H1 (cell line): ENCODE results near the gene KRT85. TPM values are rescaled to one million over a fixed set of nuclear protein-coding genes. Genes with fewer than 3 reads are reported as not detected.

Experiments used
- CTCF ChIA-PET: fragments of 300-600 bp; sonication (Branson Sonifier 250); formaldehyde crosslinking; loops from one replicate; lab custom pipeline; 2021; ENCODE audit not compliant: partially characterized antibody; lab: Charles Lee
- POLR2A ChIA-PET: fragments of 300-600 bp; sonication (Branson Sonifier 250); formaldehyde crosslinking; loops from one replicate; lab custom pipeline; 2021; ENCODE audit warnings: inconsistent platforms; ENCODE audit not compliant: partially characterized antibody; lab: Charles Lee
- DNase-seq, 2 experiments: peaks; one replicate each; pipeline versions ENCODE4 v3.0.0 to v3.0.0-alpha.2; 2010 to 2022; ENCODE audit warnings: low spot score in 2 of 2, low read depth in 1 of 2, mixed read lengths in 1 of 2
- FAIRE-seq: peaks from 2 replicates; lab custom pipeline; 2011; peaks lifted over from hg19 to GRCh38; lab: Jason Lieb, UNC
- H2AFZ ChIP-seq: 2 replicates; pipeline ENCODE4 v1.8.1; 2012; ENCODE audit warnings: low read length, inconsistent platforms
- H2AK5ac ChIP-seq: 2 replicates; pipeline ENCODE4 v1.6.1; 2013; ENCODE audit warnings: low read depth, low read length
- H2BK120ac ChIP-seq: replicated peaks from 2 replicates; pipeline ENCODE3; 2013; ENCODE audit warnings: low read depth, low read length, inconsistent platforms
- H2BK12ac ChIP-seq: 2 replicates; pipeline ENCODE4 v1.6.1; 2013; ENCODE audit warnings: low read depth, low read length
- H2BK15ac ChIP-seq: 2 replicates; pipeline ENCODE4 v1.6.1; 2013; ENCODE audit warnings: low read length
- H2BK20ac ChIP-seq: 2 replicates; pipeline ENCODE4 v1.6.1; 2013; ENCODE audit warnings: low read length
- H2BK5ac ChIP-seq: 2 replicates; pipeline ENCODE4 v1.6.1; 2013; ENCODE audit warnings: low read depth, low read length
- H3K14ac ChIP-seq: 2 replicates; pipeline ENCODE4 v1.6.1; 2013; ENCODE audit warnings: inconsistent platforms; ENCODE audit not compliant: insufficient read length
- H3K18ac ChIP-seq: 2 replicates; pipeline ENCODE4 v1.6.1; 2013; ENCODE audit warnings: low read length; ENCODE audit errors: extremely low read depth
- H3K23ac ChIP-seq: 2 replicates; pipeline ENCODE4 v1.6.1; 2013; ENCODE audit warnings: inconsistent platforms; ENCODE audit not compliant: insufficient read length
- H3K23me2 ChIP-seq: 2 replicates; pipeline ENCODE4 v1.6.1; 2013; ENCODE audit warnings: low read depth, low read length
- H3K27ac ChIP-seq: 2 replicates; pipeline ENCODE4 v1.6.1; 2011; ENCODE audit warnings: low read depth, low read length, inconsistent platforms
- H3K27me3 ChIP-seq, 4 experiments: replicated peaks in 1 of 4; 1 replicate in 1 of 4; 2 replicates in 3 of 4; pipeline versions ENCODE4 v1.6.1 to v1.8.1; 2011 to 2013; ENCODE audit warnings: low read length in 3 of 4, mild to moderate bottlenecking in 3 of 4, inconsistent platforms in 2 of 4, mixed read lengths in 2 of 4, moderate library complexity in 1 of 4; ENCODE audit not compliant: control insufficient read depth in 3 of 4, insufficient read depth in 3 of 4; ENCODE audit errors: extremely low read depth in 1 of 4
- H3K36me3 ChIP-seq, 4 experiments: 2 replicates each; pipeline versions ENCODE4 v1.6.1 to v1.8.1; 2011 to 2013; ENCODE audit warnings: mild to moderate bottlenecking in 4 of 4, low read length in 3 of 4, moderate library complexity in 2 of 4, control low read depth in 1 of 4, inconsistent platforms in 1 of 4; ENCODE audit not compliant: insufficient read depth in 4 of 4, control insufficient read depth in 2 of 4
- H3K4ac ChIP-seq: replicated peaks from 2 replicates; pipeline ENCODE3; 2013; ENCODE audit warnings: low read length, low read depth, mixed read lengths, inconsistent platforms; ENCODE audit not compliant: insufficient read length
- H3K4me1 ChIP-seq, 4 experiments: replicated peaks in 1 of 4; 1 replicate in 1 of 4; 2 replicates in 3 of 4; pipeline versions ENCODE4 v1.6.1 to v1.8.1; 2011 to 2013; ENCODE audit warnings: low read length in 3 of 4, inconsistent platforms in 2 of 4, mixed read lengths in 1 of 4; ENCODE audit not compliant: insufficient read depth in 4 of 4, control insufficient read depth in 3 of 4
- H3K4me2 ChIP-seq, 2 experiments: 2 replicates each; pipeline versions ENCODE4 v1.6.1 to v1.8.1; 2011 to 2013; ENCODE audit warnings: low read depth in 2 of 2, low read length in 2 of 2, control low read depth in 1 of 2, inconsistent platforms in 1 of 2, mild to moderate bottlenecking in 1 of 2; ENCODE audit not compliant: insufficient read depth in 1 of 2
- H3K4me3 ChIP-seq, 4 experiments: fragments of 200-600, 300-600 bp in 1 of 4; sonication (generic), shearing (Covaris generic), sonication (Bioruptor Twin) in 1 of 4; 2 replicates each; pipeline versions ENCODE4 v1.5.1 to v1.8.1; 2011 to 2016; ENCODE audit warnings: low read length in 4 of 4, low read depth in 3 of 4, control low read depth in 2 of 4, inconsistent platforms in 2 of 4, mild to moderate bottlenecking in 2 of 4, mixed read lengths in 1 of 4, moderate library complexity in 1 of 4; ENCODE audit not compliant: insufficient read depth in 2 of 4; ENCODE audit errors: extremely low read depth in 1 of 4
- H3K56ac ChIP-seq: replicated peaks from 2 replicates; pipeline ENCODE3; 2013; ENCODE audit warnings: low read depth, mild to moderate bottlenecking, mixed read lengths, low read length, inconsistent platforms; ENCODE audit not compliant: insufficient read length
- H3K79me1 ChIP-seq: 2 replicates; pipeline ENCODE4 v1.6.1; 2013; ENCODE audit warnings: low read depth, low read length, control low read depth
- H3K79me2 ChIP-seq, 2 experiments: 2 replicates each; pipeline versions ENCODE4 v1.6.1 to v1.8.1; 2012 to 2013; ENCODE audit warnings: low read length in 2 of 2, mild to moderate bottlenecking in 2 of 2, inconsistent platforms in 1 of 2; ENCODE audit not compliant: insufficient read depth in 2 of 2, control insufficient read depth in 1 of 2
- H3K9ac ChIP-seq, 4 experiments: replicated peaks in 1 of 4; 1 replicate in 1 of 4; 2 replicates in 3 of 4; pipeline versions ENCODE4 v1.6.1 to v1.8.1; 2011 to 2013; ENCODE audit warnings: low read depth in 3 of 4, low read length in 3 of 4, control low read depth in 2 of 4, mild to moderate bottlenecking in 2 of 4, moderate library complexity in 2 of 4, inconsistent platforms in 1 of 4; ENCODE audit errors: extremely low read depth in 1 of 4
- H3K9me3 ChIP-seq, 2 experiments: 2 replicates each; pipeline versions ENCODE4 v1.6.1 to v1.8.1; 2012 to 2013; ENCODE audit warnings: mild to moderate bottlenecking in 2 of 2, moderate library complexity in 2 of 2, control low read depth in 1 of 2, inconsistent platforms in 1 of 2, low read depth in 1 of 2, low read length in 1 of 2, mixed read lengths in 1 of 2; ENCODE audit not compliant: insufficient read depth in 2 of 2
- H4K20me1 ChIP-seq, 2 experiments: replicated peaks in 1 of 2; 2 replicates each; pipeline versions ENCODE3 to v1.8.1; 2011 to 2013; ENCODE audit warnings: inconsistent platforms in 2 of 2, low read length in 2 of 2, mild to moderate bottlenecking in 1 of 2; ENCODE audit not compliant: insufficient read depth in 2 of 2, control insufficient read depth in 1 of 2
- H4K5ac ChIP-seq: 2 replicates; pipeline ENCODE4 v1.6.1; 2013; ENCODE audit warnings: low read length, low read depth, mixed read lengths, inconsistent platforms; ENCODE audit not compliant: insufficient read length
- H4K8ac ChIP-seq: 2 replicates; pipeline ENCODE4 v1.8.0; 2013; ENCODE audit warnings: mild to moderate bottlenecking, moderate library complexity, low read length, inconsistent platforms; ENCODE audit not compliant: insufficient read depth; ENCODE audit errors: extremely low read depth
- H4K91ac ChIP-seq: replicated peaks from 2 replicates; pipeline ENCODE3; 2013; ENCODE audit warnings: low read length, mixed read lengths, inconsistent platforms; ENCODE audit not compliant: insufficient read length
- HDAC6 ChIP-seq: IDR thresholded peaks from one replicate; pipeline ENCODE4 v1.7.1; 2012; ENCODE audit warnings: low read depth, mild to moderate bottlenecking, inconsistent platforms, low read length, moderate library complexity
- KDM4A ChIP-seq: IDR thresholded peaks from one replicate; pipeline ENCODE4 v1.7.1; 2012; ENCODE audit warnings: low read depth, mild to moderate bottlenecking, moderate library complexity, low read length, inconsistent platforms; ENCODE audit not compliant: severe bottlenecking
- POU5F1 ChIP-seq: IDR thresholded peaks from 2 replicates; pipeline ENCODE4 v1.6.1; 2011; ENCODE audit warnings: low read depth, mild to moderate bottlenecking, low read length, moderate library complexity
- SIN3A ChIP-seq, 2 experiments: IDR thresholded peaks in 1 of 2; conservative IDR thresholded peaks in 1 of 2; 2 replicates each; pipeline ENCODE4 v1.6.1; 2011 to 2012; ENCODE audit warnings: low read length in 2 of 2, improper control_type of control experiment in 1 of 2, low read depth in 1 of 2, mild to moderate bottlenecking in 1 of 2
- WGBS, 2 experiments: shearing (Covaris generic) in 1 of 2; methylation state at CpG; one replicate each; pipeline versions ENCODE4 v1.1.6 to v1.1.7; 2013 to 2015; ENCODE audit warnings: low lambda C conversion rate in 2 of 2, mixed read lengths in 2 of 2, inconsistent platforms in 1 of 2, low coverage in 1 of 2, missing lambda C conversion rate in 1 of 2; ENCODE audit not compliant: insufficient replicate concordance in 2 of 2, insufficient coverage in 1 of 2, insufficient read length in 1 of 2; ENCODE audit errors: extremely low coverage in 1 of 2, missing lambda C conversion rate in 1 of 2; 5-methylcytosine and 5-hydroxymethylcytosine counted together
- polyA plus RNA-seq, 7 experiments: library from polyadenylated mRNA; depleted of rRNA in 3 of 7; stranded (reverse) in 5 of 7; unstranded in 2 of 7; fragments of >200 nt in 5 of 7; fragments of 200-250 nt in 2 of 7; gene quantifications; 1 replicate in 5 of 7; 2 replicates in 1 of 7; 4 replicates in 1 of 7; pipeline versions ENCODE4 v1.2.1 to v1.2.3, GENCODE V29; 2011 to 2013; ENCODE audit warnings: missing spikeins in 2 of 7, mixed read lengths in 2 of 7
- total RNA-seq: library from RNA; stranded (reverse); fragmentation: NEBNext Ultra II Directional; extraction: Animal tissue kit (Norgen Biotek cat#: 25700); gene quantifications from 2 replicates; pipeline ENCODE4 v1.2.1, GENCODE V29; 2021
- TF ChIP-seq, protein P1 (sequence below): IDR thresholded peaks from 2 replicates; pipeline ENCODE4 v1.6.1; 2012; ENCODE audit warnings: inconsistent platforms

The KRT85 gene
- total and polyA plus RNA-seq, 2 of the 8 experiments (the other 6 are each of a cell fraction or from before 2014, with no cell fraction given) = not detected

DNA sequence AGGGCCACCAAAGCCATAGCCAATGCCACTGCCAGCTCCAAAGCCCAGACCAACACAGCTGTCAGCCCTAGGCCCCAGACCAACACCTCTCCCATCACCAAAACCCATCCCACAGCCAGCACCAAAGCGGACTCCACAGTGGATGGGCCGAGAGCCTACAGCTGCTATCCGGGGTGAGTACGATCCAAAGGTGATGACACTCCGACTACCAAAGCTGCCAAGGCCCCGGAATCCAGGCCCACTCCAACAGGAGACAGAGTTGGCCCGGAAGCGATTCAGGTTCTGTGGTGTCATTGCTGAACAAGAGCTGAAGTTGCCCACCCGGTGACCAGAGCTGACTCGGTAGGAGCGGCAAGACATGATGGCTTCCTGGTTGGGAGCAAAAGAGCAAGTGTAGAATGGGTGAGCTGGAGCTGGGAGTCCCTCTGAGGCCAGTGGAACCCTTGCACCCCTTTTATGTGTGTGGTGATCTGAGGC lies 18.0 kb upstream of the KRT85 start, which contains the start of gene KRT84:
Gene KRT84 (minus strand): TSS at position 427 of the 477 bp plus-strand sequence. CDS start 67 bp downstream, at position 360.
- Histone ChIP-seq H2BK5ac (no peak within 1 kb of the TSS), H2BK12ac (no peak within 1 kb of the TSS), H3K4me3 (no peak within 1 kb of the TSS), H3K56ac (no peak within 1 kb of the TSS), H3K9ac (no peak within 1 kb of the TSS), H3K23me2 (no peaks in the 10 kb centered on the region), H3K9me3 (no peaks in the 10 kb centered on the region), H4K20me1 (no peaks in the 10 kb centered on the region), H4K91ac (no peak within 1 kb of the TSS), H3K79me2 (no peaks in the 10 kb centered on the region), H2AFZ (no peak within 1 kb of the TSS), H3K14ac (no peak within 1 kb of the TSS), H3K4me1 (peaks cover 0 to 4% (median 1%) of the 10 kb centered on the region in 4 experiments; a peak in 2 of 7 replicates), H4K8ac (no peak within 1 kb of the TSS; the same call in 1 of the 2 replicates), H4K5ac (no peak within 1 kb of the TSS), H2BK15ac (no peak within 1 kb of the TSS), H2AK5ac (no peak within 1 kb of the TSS), H3K18ac (no peak within 1 kb of the TSS), H3K36me3 (no peaks in the 10 kb centered on the region), H3K4me2 (no peak within 1 kb of the TSS), H3K27ac (no peak within 1 kb of the TSS), H3K79me1 (no peaks in the 10 kb centered on the region; the same call in 1 of the 2 replicates), H3K23ac (no peak within 1 kb of the TSS), H3K4ac (no peak within 1 kb of the TSS), H2BK20ac (no peak within 1 kb of the TSS), H2BK120ac (no peak within 1 kb of the TSS), H3K27me3 (no peaks in the 10 kb centered on the region)
- ChIA-PET CTCF (interaction anchor here (0.6 to 11.3 kb wide), 16 partner anchors 9 to 494 kb away, joined by 3 to 105 read pairs (median 6); partner anchors contain the start of gene KRT85), POLR2A (no interaction called here)
- FAIRE-seq (no peak), DNase-seq (no peak)
- WGBS, 2 experiments = 92% methylated on average over 11 of the region's 11 CpGs; no CpG with 5 or more reads in 1 of the 2 experiments
- TF ChIP-seq HDAC6 = no peak
- TF ChIP-seq SIN3A (conservative IDR thresholded peaks at IDR 0.05 in 1 of 2, IDR thresholded peaks at IDR 0.05 in 1 of 2; ENCODE audit: low read depth in 1 of 2, low read length in 2 of 2) = no peak
- TF ChIP-seq, protein P1, sequence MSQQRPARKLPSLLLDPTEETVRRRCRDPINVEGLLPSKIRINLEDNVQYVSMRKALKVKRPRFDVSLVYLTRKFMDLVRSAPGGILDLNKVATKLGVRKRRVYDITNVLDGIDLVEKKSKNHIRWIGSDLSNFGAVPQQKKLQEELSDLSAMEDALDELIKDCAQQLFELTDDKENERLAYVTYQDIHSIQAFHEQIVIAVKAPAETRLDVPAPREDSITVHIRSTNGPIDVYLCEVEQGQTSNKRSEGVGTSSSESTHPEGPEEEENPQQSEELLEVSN = no peak
- TF ChIP-seq POU5F1 = no peak
- TF ChIP-seq KDM4A = no peak
